Fibroblast of skin of scalp (primary cell): Measurements from ENCODE around the gene NOX5.

Experiments used
- DNase-seq: peaks from one replicate; pipeline ENCODE4 v3.0.0-alpha.2; 2013

NOX5 gene

GRCh38 chr15:69021895-69022294 lies 7.4 kb downstream of the NOX5 start:
- DNase-seq: no peak

- DNase-seq: no peak
Observed at GRCh38 chr15:69025320-69025719, 10.8 kb downstream of the NOX5 start.

- no peak for DNase-seq
Observed at GRCh38 chr15:69026355-69026754, 11.9 kb downstream of the NOX5 start.

GRCh38 chr15:69027976-69028518 lies 13.6 kb downstream of the NOX5 start:
- no peak for DNase-seq

GRCh38 chr15:69031013-69032001 lies 16.8 kb downstream of the NOX5 start:
- peak; percentile 34 for DNase-seq

GRCh38 chr15:69032031-69032430 lies 17.5 kb downstream of the NOX5 start:
- no peak for DNase-seq

- no peak for DNase-seq
Observed at GRCh38 chr15:69032703-69033373, 18.3 kb downstream of the NOX5 start.

GRCh38 chr15:69034352-69034751 lies 19.9 kb downstream of the NOX5 start:
- DNase-seq: peak; percentile 82

GRCh38 chr15:69035205-69035917 lies 20.9 kb downstream of the NOX5 start:
- no peak for DNase-seq

GRCh38 chr15:69035918-69036258 lies 21.4 kb downstream of the NOX5 start:
- DNase-seq: no peak

GRCh38 chr15:69036826-69037225 lies 22.3 kb downstream of the NOX5 start:
- no peak for DNase-seq

GRCh38 chr15:69037482-69037881 lies 23.0 kb downstream of the NOX5 start:
- no peak for DNase-seq

- DNase-seq: no peak
Observed at GRCh38 chr15:69037977-69038376, 23.5 kb downstream of the NOX5 start.

- no peak for DNase-seq
Observed at GRCh38 chr15:69038508-69038907, 24.0 kb downstream of the NOX5 start.

- DNase-seq: no peak
Observed at GRCh38 chr15:69039516-69040225, 25.2 kb downstream of the NOX5 start.

GRCh38 chr15:69042531-69042930 lies 28.0 kb downstream of the NOX5 start:
- no peak for DNase-seq

- peak; percentile 75 for DNase-seq
Observed at GRCh38 chr15:69045802-69046201, 31.3 kb downstream of the NOX5 start.

- DNase-seq: no peak
Observed at GRCh38 chr15:69046781-69047180, 32.3 kb downstream of the NOX5 start.

- DNase-seq: no peak
Observed at GRCh38 chr15:69049976-69050375, 35.5 kb downstream of the NOX5 start.

GRCh38 chr15:69055251-69055650 lies 40.8 kb downstream of the NOX5 start:
- DNase-seq: no peak

- no peak for DNase-seq
Observed at GRCh38 chr15:69056365-69056764, 41.9 kb downstream of the NOX5 start.

GRCh38 chr15:69058830-69059556 lies 44.5 kb downstream of the NOX5 start:
- peak; percentile 89 for DNase-seq
